Colonic mucosa (tissue), 4 donors: ENCODE data around the gene BTN3A1. TPM values are rescaled to one million over a fixed set of nuclear protein-coding genes. Genes with fewer than 3 reads are reported as not detected.
"Not testable (repeated sequence)": the region's sequence is repeated elsewhere in the genome, so short reads cannot be mapped to it uniquely, and the experiment has no call there.

Source experiments
- DNase-seq: peaks from one replicate; pipeline ENCODE4 v3.0.0-alpha.2; 2020
- H3K27ac ChIP-seq: fragments of 200-600 bp; one replicate; pipeline ENCODE4 v1.8.0; 2021
- H3K27me3 ChIP-seq: fragments of 200-600 bp; one replicate; pipeline ENCODE4 v1.8.0; 2021
- H3K36me3 ChIP-seq: fragments of 200-600 bp; one replicate; pipeline ENCODE4 v1.8.0; 2021
- H3K4me1 ChIP-seq: fragments of 200-600 bp; one replicate; pipeline ENCODE4 v1.8.0; 2021; ENCODE audit warnings: mild to moderate bottlenecking
- H3K4me3 ChIP-seq: fragments of 200-600 bp; one replicate; pipeline ENCODE4 v1.8.0; 2021
- H3K9ac ChIP-seq, 2 donors: one replicate each; pipeline ENCODE4 v1.7.0; 2013; ENCODE audit warnings: control low read depth in 2 of 2, low read depth in 2 of 2, low read length in 2 of 2
- H3K9me3 ChIP-seq: fragments of 200-600 bp; one replicate; pipeline ENCODE4 v1.8.0; 2021
- intact Hi-C: fragments of 100-400 bp; cut with DNase I; formaldehyde crosslinking; loops from one replicate; pipeline ENCODE4 v1.14.1; 2022
- total RNA-seq, 2 donors: library from RNA; stranded (reverse); fragmentation: NEBNext Ultra II Directional in 1 of 2; extraction: Animal tissue kit (Norgen Biotek cat#: 25700) in 1 of 2; gene quantifications; one replicate each; pipeline ENCODE4 v1.2.1, GENCODE V29; 2021
- TF ChIP-seq, protein P1 (sequence below): fragments of 200-600 bp; IDR thresholded peaks from one replicate; pipeline ENCODE4 v1.8.0; 2022; ENCODE audit warnings: antibody characterized with exemption, mild to moderate bottlenecking
- donor health status: healthy.
- donor health status: DM: no; HTN: no; CAD: no.
- donor health status: DM: no; HTN: no; CAD: no.

BTN3A1 gene
- total RNA-seq, 2 donors from 2014 or later = 24.1 to 29.4 TPM

GRCh38 chr6:26428206-26428605 is 26.1 kb downstream of the BTN3A1 start:
- no peaks in the 10 kb centered on the region for H3K4me1 ChIP-seq
- H3K4me3 ChIP-seq = no peak overlapping the region
- H3K9me3 ChIP-seq = no peaks in the 10 kb centered on the region
- DNase-seq = no peak
- H3K27me3 ChIP-seq = no peaks in the 10 kb centered on the region
- no peak overlapping the region for H3K27ac ChIP-seq
- TF ChIP-seq, protein P1, sequence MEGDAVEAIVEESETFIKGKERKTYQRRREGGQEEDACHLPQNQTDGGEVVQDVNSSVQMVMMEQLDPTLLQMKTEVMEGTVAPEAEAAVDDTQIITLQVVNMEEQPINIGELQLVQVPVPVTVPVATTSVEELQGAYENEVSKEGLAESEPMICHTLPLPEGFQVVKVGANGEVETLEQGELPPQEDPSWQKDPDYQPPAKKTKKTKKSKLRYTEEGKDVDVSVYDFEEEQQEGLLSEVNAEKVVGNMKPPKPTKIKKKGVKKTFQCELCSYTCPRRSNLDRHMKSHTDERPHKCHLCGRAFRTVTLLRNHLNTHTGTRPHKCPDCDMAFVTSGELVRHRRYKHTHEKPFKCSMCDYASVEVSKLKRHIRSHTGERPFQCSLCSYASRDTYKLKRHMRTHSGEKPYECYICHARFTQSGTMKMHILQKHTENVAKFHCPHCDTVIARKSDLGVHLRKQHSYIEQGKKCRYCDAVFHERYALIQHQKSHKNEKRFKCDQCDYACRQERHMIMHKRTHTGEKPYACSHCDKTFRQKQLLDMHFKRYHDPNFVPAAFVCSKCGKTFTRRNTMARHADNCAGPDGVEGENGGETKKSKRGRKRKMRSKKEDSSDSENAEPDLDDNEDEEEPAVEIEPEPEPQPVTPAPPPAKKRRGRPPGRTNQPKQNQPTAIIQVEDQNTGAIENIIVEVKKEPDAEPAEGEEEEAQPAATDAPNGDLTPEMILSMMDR = no peak
- H3K36me3 ChIP-seq = no peaks in the 10 kb centered on the region
- intact Hi-C loops = no loop called here
- no peak overlapping the region for H3K9ac ChIP-seq

DNA sequence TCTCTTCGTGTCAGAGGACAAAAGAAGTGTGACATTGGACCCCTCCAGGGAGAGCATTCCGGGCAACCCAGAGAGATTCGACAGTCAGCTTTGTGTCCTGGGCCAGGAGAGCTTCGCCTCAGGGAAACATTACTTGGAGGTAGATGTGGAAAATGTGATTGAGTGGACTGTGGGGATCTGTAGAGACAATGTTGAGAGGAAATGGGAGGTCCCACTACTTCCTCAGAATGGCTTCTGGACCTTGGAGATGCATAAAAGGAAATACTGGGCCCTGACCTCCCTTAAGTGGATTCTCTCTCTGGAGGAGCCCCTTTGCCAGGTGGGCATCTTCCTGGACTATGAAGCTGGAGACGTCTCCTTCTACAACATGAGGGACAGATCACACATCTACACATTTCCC is 28.7 kb downstream of the BTN3A1 start:
- Histone ChIP-seq H3K27ac (no peak overlapping the region), H3K27me3 (no peaks in the 10 kb centered on the region)

GRCh38 chr6:26431258-26432172 is 29.4 kb downstream of the BTN3A1 start:
- no peaks in the 10 kb centered on the region for H3K4me1 ChIP-seq
- TF ChIP-seq, protein P1 = no peak
- no peak overlapping the region for H3K27ac ChIP-seq
- no peaks in the 10 kb centered on the region for H3K9me3 ChIP-seq
- no peak overlapping the region for H3K9ac ChIP-seq
- H3K4me3 ChIP-seq = no peak overlapping the region
- no peaks in the 10 kb centered on the region for H3K36me3 ChIP-seq
- no peak for DNase-seq
- H3K27me3 ChIP-seq = no peaks in the 10 kb centered on the region
- intact Hi-C loops = no loop called here

More for the DNA sequence above, 28.7 kb downstream of the BTN3A1 start:
- TF ChIP-seq, protein P1 = no peak
- intact Hi-C loops = no loop called here
- no peak overlapping the region for H3K4me3 ChIP-seq
- no peaks in the 10 kb centered on the region for H3K36me3 ChIP-seq
- no peaks in the 10 kb centered on the region for H3K4me1 ChIP-seq
- H3K9ac ChIP-seq = no peak overlapping the region
- no peaks in the 10 kb centered on the region for H3K9me3 ChIP-seq
- DNase-seq = no peak

- Histone ChIP-seq H3K36me3 (no peaks in the 10 kb centered on the region), H3K9ac (no peak overlapping the region), H3K27ac (no peak overlapping the region), H3K4me3 (no peak overlapping the region), H3K4me1 (no peaks in the 10 kb centered on the region), H3K27me3 (no peaks in the 10 kb centered on the region), H3K9me3 (no peaks in the 10 kb centered on the region)
- DNase-seq = no peak
- intact Hi-C loops = no loop called here
- TF ChIP-seq, protein P1 = no peak
Observed at GRCh38 chr6:26432627-26433201, 30.6 kb downstream of the BTN3A1 start.

DNA sequence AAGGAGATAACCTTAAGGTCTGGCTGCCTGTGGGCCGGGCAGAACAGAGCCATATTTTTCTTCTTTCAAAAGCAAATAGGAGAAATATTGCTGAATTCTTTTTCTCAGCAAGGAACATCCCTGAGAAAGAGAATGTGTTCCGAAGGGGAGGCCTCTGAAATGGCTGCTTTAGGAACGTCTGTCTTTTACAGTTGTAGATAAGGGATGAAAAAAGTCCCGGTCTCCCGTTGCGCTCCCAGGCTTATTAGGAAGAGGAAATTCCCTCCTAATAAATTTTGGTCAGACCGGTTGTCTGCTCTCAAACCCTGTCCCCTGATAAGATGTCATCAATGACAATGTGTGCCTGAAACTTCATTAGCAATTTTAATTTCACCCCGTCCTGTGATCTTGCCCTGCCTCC is 31.6 kb downstream of the BTN3A1 start:
- H3K9ac ChIP-seq, H3K9me3 ChIP-seq, H3K27ac ChIP-seq, DNase-seq, H3K27me3 ChIP-seq, H3K4me3 ChIP-seq, intact Hi-C loops, H3K36me3 ChIP-seq, H3K4me1 ChIP-seq: not testable (repeated sequence)

DNA sequence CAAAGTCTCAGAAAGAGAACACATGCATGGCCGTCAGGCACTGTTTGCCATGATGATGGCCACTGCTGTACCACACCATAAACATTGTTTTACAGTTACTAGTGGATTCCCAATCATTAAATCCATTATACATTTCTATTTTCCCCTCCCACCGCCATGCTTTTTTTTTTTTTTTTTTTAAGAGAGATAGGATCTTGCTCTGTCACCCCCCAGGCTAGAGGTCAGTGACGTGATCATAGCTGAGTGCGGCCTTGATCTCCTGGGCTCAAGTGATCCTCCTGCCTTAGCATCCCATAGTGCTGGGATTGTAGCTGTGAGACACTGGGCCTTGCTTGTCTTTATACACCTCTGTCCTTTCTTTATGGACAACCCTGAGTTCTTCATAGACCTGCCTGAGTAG is 33.9 kb downstream of the BTN3A1 start:
- H3K27ac ChIP-seq = no peak overlapping the region
- TF ChIP-seq, protein P1 = no peak
- H3K9ac ChIP-seq = no peak overlapping the region
- no peak overlapping the region for H3K4me3 ChIP-seq
- H3K9me3 ChIP-seq = no peaks in the 10 kb centered on the region
- DNase-seq = no peak
- H3K27me3 ChIP-seq = no peaks in the 10 kb centered on the region
- intact Hi-C loops = no loop called here
- H3K4me1 ChIP-seq = no peaks in the 10 kb centered on the region
- H3K36me3 ChIP-seq = no peaks in the 10 kb centered on the region
